GM21515 (cell line): ENCODE measurements around the gene EN1.

Source experiments
- ATAC-seq: cut with Tn5 transposase; IDR thresholded peaks from one replicate; pipeline ENCODE4 v1.9.1; 2021; ENCODE audit not compliant: unreplicated experiment

EN1 gene

GRCh38 chr2:118843483-118844132 lies 3.8 kb downstream of the EN1 start:
- no peak for ATAC-seq

GRCh38 chr2:118842661-118843482 lies 4.6 kb downstream of the EN1 start:
- no peak for ATAC-seq

GRCh38 chr2:118841828-118842461 lies 5.5 kb downstream of the EN1 start:
- ATAC-seq, result no peak

GRCh38 chr2:118841450-118841827 lies 6.0 kb downstream of the EN1 start:
- ATAC-seq, result no peak

GRCh38 chr2:118838741-118839455 lies 8.6 kb downstream of the EN1 start:
- ATAC-seq, result no peak

GRCh38 chr2:118837621-118838020 lies 9.8 kb downstream of the EN1 start:
- ATAC-seq, result no peak

- ATAC-seq, result no peak
These were observed 10.4 kb downstream of the EN1 start for GRCh38 chr2:118837067-118837466.

- ATAC-seq, result no peak
These were observed 11.0 kb downstream of the EN1 start for GRCh38 chr2:118836411-118836930.

GRCh38 chr2:118835746-118836410 lies 11.6 kb downstream of the EN1 start:
- ATAC-seq, result no peak

GRCh38 chr2:118834901-118835745 lies 12.3 kb downstream of the EN1 start:
- ATAC-seq, result no peak

GRCh38 chr2:118834440-118834810 lies 13.0 kb downstream of the EN1 start:
- no peak for ATAC-seq

- ATAC-seq, result no peak
These were observed 13.6 kb downstream of the EN1 start for GRCh38 chr2:118833716-118834439.

- ATAC-seq, result no peak
These were observed 14.4 kb downstream of the EN1 start for GRCh38 chr2:118832791-118833715.

GRCh38 chr2:118832071-118832790 lies 15.2 kb downstream of the EN1 start:
- ATAC-seq, result no peak

GRCh38 chr2:118830881-118831280 lies 16.6 kb downstream of the EN1 start:
- no peak for ATAC-seq

GRCh38 chr2:118830118-118830517 lies 17.3 kb downstream of the EN1 start:
- ATAC-seq, result no peak

- no peak for ATAC-seq
These were observed 21.4 kb downstream of the EN1 start for GRCh38 chr2:118826093-118826492.
